Measurements from ENCODE around the gene ACSF3. TPM values are rescaled to one million over a fixed set of nuclear protein-coding genes. Genes with fewer than 3 reads are reported as not detected.

Gene ACSF3
- total RNA-seq, 4 donors from 2014 or later, result 17.6 to 27.6 (median 21.6) TPM

GRCh38 chr16:89174055-89174827, 80.6 kb downstream of the ACSF3 start:
- ATAC-seq (ENCODE audit: low FRiP score), result no peak
- TF ChIP-seq, protein P1, sequence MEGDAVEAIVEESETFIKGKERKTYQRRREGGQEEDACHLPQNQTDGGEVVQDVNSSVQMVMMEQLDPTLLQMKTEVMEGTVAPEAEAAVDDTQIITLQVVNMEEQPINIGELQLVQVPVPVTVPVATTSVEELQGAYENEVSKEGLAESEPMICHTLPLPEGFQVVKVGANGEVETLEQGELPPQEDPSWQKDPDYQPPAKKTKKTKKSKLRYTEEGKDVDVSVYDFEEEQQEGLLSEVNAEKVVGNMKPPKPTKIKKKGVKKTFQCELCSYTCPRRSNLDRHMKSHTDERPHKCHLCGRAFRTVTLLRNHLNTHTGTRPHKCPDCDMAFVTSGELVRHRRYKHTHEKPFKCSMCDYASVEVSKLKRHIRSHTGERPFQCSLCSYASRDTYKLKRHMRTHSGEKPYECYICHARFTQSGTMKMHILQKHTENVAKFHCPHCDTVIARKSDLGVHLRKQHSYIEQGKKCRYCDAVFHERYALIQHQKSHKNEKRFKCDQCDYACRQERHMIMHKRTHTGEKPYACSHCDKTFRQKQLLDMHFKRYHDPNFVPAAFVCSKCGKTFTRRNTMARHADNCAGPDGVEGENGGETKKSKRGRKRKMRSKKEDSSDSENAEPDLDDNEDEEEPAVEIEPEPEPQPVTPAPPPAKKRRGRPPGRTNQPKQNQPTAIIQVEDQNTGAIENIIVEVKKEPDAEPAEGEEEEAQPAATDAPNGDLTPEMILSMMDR (IDR thresholded peaks at IDR 0.05), result no peak
- DNase-seq (ENCODE audit: low spot score), result no peak

DNA sequence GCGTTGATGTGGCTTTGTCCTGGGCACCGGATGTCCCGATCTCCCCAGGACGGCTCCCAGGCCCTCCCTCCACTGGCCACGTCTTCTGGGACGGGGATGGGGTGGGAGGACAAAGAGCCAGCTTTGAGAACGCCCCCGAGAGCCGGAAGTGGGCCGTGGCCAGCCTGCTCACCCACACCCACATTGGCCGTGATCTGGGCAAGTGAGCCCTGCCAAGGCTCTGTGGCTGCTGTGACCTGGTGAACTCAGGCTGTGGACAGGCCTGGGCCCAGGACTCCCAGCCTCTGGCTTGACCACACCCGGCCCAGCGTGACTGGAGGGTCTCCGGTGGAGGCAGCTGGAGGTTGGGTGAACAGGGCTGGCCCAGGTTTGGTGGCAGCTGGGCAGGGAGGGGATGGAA, 81.2 kb downstream of the ACSF3 start:
- ATAC-seq (ENCODE audit: low FRiP score), result no peak
- TF ChIP-seq, protein P1 (IDR thresholded peaks at IDR 0.05), result no peak

GRCh38 chr16:89175280-89176146, 81.9 kb downstream of the ACSF3 start:
- DNase-seq (ENCODE audit: low spot score) (no peak), ATAC-seq (ENCODE audit: low FRiP score) (no peak)
- TF ChIP-seq, protein P1 (IDR thresholded peaks at IDR 0.05), result no peak

More for the DNA sequence above, 81.2 kb downstream of the ACSF3 start:
- DNase-seq (ENCODE audit: low spot score), result no peak

DNA sequence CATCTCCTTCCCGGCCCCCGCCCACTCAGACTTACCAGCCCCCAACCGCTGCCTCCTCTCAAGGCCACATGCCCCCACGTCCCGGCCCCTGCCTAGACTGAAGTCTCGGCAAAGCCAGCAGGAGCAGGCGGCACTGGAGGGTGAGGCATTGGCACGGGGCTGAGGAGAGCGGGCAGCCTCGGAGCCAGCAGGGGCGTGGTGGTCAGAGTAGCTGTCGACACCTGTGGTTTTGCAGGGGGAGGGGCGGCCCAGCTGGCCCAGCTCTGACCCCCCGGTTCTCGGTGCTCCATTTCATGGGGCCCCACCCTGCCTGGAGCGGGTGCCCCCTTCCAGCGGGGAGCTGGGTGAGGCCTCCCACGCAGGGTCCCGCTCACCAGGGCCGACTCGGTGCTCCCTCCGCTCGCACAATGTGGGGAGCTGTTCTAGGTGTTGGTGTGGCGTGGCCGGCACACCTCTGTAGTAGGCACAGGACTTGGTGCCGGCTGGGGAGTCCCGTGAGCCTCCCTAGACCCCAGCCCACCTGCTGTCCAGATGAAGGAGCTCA, 82.6 kb downstream of the ACSF3 start:
- TF ChIP-seq, protein P1 (IDR thresholded peaks at IDR 0.05), result no peak
- no peak for DNase-seq (ENCODE audit: low spot score)
- ATAC-seq (ENCODE audit: low FRiP score), result no peak

DNA sequence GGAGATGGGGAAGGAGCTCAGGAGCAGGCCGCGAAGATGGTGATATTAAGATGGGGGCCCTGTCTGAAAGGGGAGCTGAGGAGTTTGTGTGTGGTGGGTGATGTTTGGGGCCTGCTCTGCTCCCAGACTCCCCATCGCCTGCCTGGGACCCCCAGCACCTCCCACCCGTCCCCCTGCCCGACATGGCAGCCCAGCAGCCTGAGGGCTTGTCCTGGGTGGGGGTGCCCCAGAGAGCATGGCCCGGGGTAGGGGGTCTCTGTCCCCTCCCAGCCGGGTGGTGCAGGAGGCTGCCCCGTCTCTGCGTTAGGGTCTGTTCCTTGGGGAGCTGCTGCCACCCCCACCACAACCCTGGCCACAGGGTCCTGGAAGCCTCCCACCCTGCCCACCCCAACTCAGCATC, 83.1 kb downstream of the ACSF3 start:
- DNase-seq (ENCODE audit: low spot score), result no peak
- ATAC-seq (ENCODE audit: low FRiP score), result no peak
- TF ChIP-seq, protein P1 (IDR thresholded peaks at IDR 0.05), result no peak

- ATAC-seq (ENCODE audit: low FRiP score) (no peak), DNase-seq (ENCODE audit: low spot score) (no peak)
- TF ChIP-seq, protein P1 (IDR thresholded peaks at IDR 0.05), result no peak
Observed at GRCh38 chr16:89177501-89177900, 83.8 kb downstream of the ACSF3 start.
